Activated naive CD4-positive, alpha-beta T cell treated with anti-CD3 and anti-CD28 coated beads, Interleukin-2, amount 10 ng/mL, durations not matched to agents 7 days and 5 days (primary cell): ENCODE measurements around the gene SORCS2.

ENCODE experiments used
- CTCF ChIA-PET: fragments of 350-600 bp; sonication (Branson Sonifier 250); formaldehyde crosslinking; loops from one replicate; lab custom pipeline; 2021; ENCODE audit warnings: antibody characterized with exemption; lab: Charles Lee
- DNase-seq: peaks from one replicate; pipeline ENCODE4 v3.0.0-alpha.2; 2020
- H3K27ac Mint-ChIP-seq: one replicate; pipeline ENCODE4 v1.8.0; 2021; ENCODE audit warnings: mild to moderate bottlenecking, moderate library complexity, mixed read lengths
- H3K27me3 Mint-ChIP-seq: one replicate; pipeline ENCODE4 v1.8.0; 2021; ENCODE audit warnings: mild to moderate bottlenecking, mixed read lengths
- H3K36me3 Mint-ChIP-seq: one replicate; pipeline ENCODE4 v1.8.0; 2021; ENCODE audit warnings: mixed read lengths
- H3K4me1 Mint-ChIP-seq: one replicate; pipeline ENCODE4 v1.8.0; 2021; ENCODE audit warnings: mixed read lengths
- H3K4me3 Mint-ChIP-seq: one replicate; pipeline ENCODE4 v1.8.0; 2021; ENCODE audit warnings: mild to moderate bottlenecking, moderate library complexity, mixed read lengths
- H3K9me3 Mint-ChIP-seq: one replicate; pipeline ENCODE4 v1.8.0; 2021; ENCODE audit warnings: mixed read lengths

Gene SORCS2

GRCh38 chr4:7351014-7351413 lies 158.7 kb downstream of the SORCS2 start:
- Mint-ChIP-seq H3K27me3 (no peaks in the 10 kb centered on the region), H3K4me1 (no peaks in the 10 kb centered on the region), H3K27ac (no peak overlapping the region), H3K9me3 (peaks cover 3% of the 10 kb centered on the region), H3K36me3 (no peaks in the 10 kb centered on the region), H3K4me3 (no peak overlapping the region)
- CTCF ChIA-PET: no interaction called here
- no peak for DNase-seq

- no peak for DNase-seq
- H3K27me3 Mint-ChIP-seq: no peaks in the 10 kb centered on the region
- no peak overlapping the region for H3K27ac Mint-ChIP-seq
- H3K4me1 Mint-ChIP-seq: no peaks in the 10 kb centered on the region
- no peaks in the 10 kb centered on the region for H3K36me3 Mint-ChIP-seq
- CTCF ChIA-PET: no interaction called here
- no peaks in the 10 kb centered on the region for H3K9me3 Mint-ChIP-seq
- no peak overlapping the region for H3K4me3 Mint-ChIP-seq
Measured at GRCh38 chr4:7352486-7352885, 160.1 kb downstream of the SORCS2 start.

- no peak overlapping the region for H3K4me3 Mint-ChIP-seq
- H3K9me3 Mint-ChIP-seq: no peaks in the 10 kb centered on the region
- CTCF ChIA-PET: no interaction called here
- H3K4me1 Mint-ChIP-seq: no peaks in the 10 kb centered on the region
- H3K27me3 Mint-ChIP-seq: no peaks in the 10 kb centered on the region
- no peaks in the 10 kb centered on the region for H3K36me3 Mint-ChIP-seq
- DNase-seq: no peak
- H3K27ac Mint-ChIP-seq: no peak overlapping the region
Measured at GRCh38 chr4:7353046-7353790, 160.9 kb downstream of the SORCS2 start.

- Mint-ChIP-seq H3K9me3 (no peaks in the 10 kb centered on the region), H3K27ac (no peak overlapping the region), H3K36me3 (no peaks in the 10 kb centered on the region), H3K27me3 (no peaks in the 10 kb centered on the region), H3K4me3 (no peak overlapping the region), H3K4me1 (no peaks in the 10 kb centered on the region)
- no peak for DNase-seq
- CTCF ChIA-PET: interaction anchor here (1.0 kb wide), 1 partner anchor 18 kb away, joined by 3 read pairs; no protein-coding TSS in a partner anchor
Measured at GRCh38 chr4:7353846-7354610, 161.7 kb downstream of the SORCS2 start.

GRCh38 chr4:7354927-7355326 lies 162.6 kb downstream of the SORCS2 start:
- Mint-ChIP-seq H3K36me3 (no peaks in the 10 kb centered on the region), H3K9me3 (no peaks in the 10 kb centered on the region), H3K4me3 (no peak overlapping the region), H3K27me3 (no peaks in the 10 kb centered on the region), H3K27ac (no peak overlapping the region), H3K4me1 (no peaks in the 10 kb centered on the region)
- no peak for DNase-seq
- CTCF ChIA-PET: interaction anchor here (1.0 kb wide), 1 partner anchor 19 kb away, joined by 3 read pairs; no protein-coding TSS in a partner anchor

GRCh38 chr4:7355795-7356194 lies 163.5 kb downstream of the SORCS2 start:
- Mint-ChIP-seq H3K36me3 (no peaks in the 10 kb centered on the region), H3K27me3 (no peaks in the 10 kb centered on the region), H3K4me1 (no peaks in the 10 kb centered on the region), H3K4me3 (no peak overlapping the region), H3K9me3 (no peaks in the 10 kb centered on the region), H3K27ac (no peak overlapping the region)
- CTCF ChIA-PET: no interaction called here
- no peak for DNase-seq

- Mint-ChIP-seq H3K9me3 (no peaks in the 10 kb centered on the region), H3K27me3 (no peaks in the 10 kb centered on the region), H3K4me1 (no peaks in the 10 kb centered on the region), H3K36me3 (no peaks in the 10 kb centered on the region), H3K27ac (no peak overlapping the region), H3K4me3 (no peak overlapping the region)
- DNase-seq: no peak
- CTCF ChIA-PET: no interaction called here
Measured at GRCh38 chr4:7356667-7357310, 164.5 kb downstream of the SORCS2 start.

GRCh38 chr4:7357323-7357722 lies 165.0 kb downstream of the SORCS2 start:
- H3K36me3 Mint-ChIP-seq: no peaks in the 10 kb centered on the region
- no peaks in the 10 kb centered on the region for H3K27me3 Mint-ChIP-seq
- CTCF ChIA-PET: no interaction called here

GRCh38 chr4:7358100-7358735 lies 165.9 kb downstream of the SORCS2 start:
- H3K9me3 Mint-ChIP-seq: no peaks in the 10 kb centered on the region
- no peak overlapping the region for H3K4me3 Mint-ChIP-seq
- H3K27me3 Mint-ChIP-seq: no peaks in the 10 kb centered on the region
- H3K4me1 Mint-ChIP-seq: no peaks in the 10 kb centered on the region
- CTCF ChIA-PET: interaction anchor here (1.4 kb wide), 1 partner anchor 9 kb away, joined by 3 read pairs; no protein-coding TSS in a partner anchor
- no peak for DNase-seq
- no peak overlapping the region for H3K27ac Mint-ChIP-seq
- H3K36me3 Mint-ChIP-seq: no peaks in the 10 kb centered on the region

More at GRCh38 chr4:7357323-7357722, 165.0 kb downstream of the SORCS2 start:
- H3K9me3 Mint-ChIP-seq: no peaks in the 10 kb centered on the region
- DNase-seq: no peak
- H3K27ac Mint-ChIP-seq: no peak overlapping the region
- H3K4me1 Mint-ChIP-seq: no peaks in the 10 kb centered on the region
- no peak overlapping the region for H3K4me3 Mint-ChIP-seq

GRCh38 chr4:7359400-7360062 lies 167.2 kb downstream of the SORCS2 start:
- Mint-ChIP-seq H3K27ac (no peak overlapping the region), H3K4me1 (no peaks in the 10 kb centered on the region), H3K4me3 (no peak overlapping the region), H3K36me3 (no peaks in the 10 kb centered on the region), H3K27me3 (no peaks in the 10 kb centered on the region), H3K9me3 (peaks cover 2% of the 10 kb centered on the region)
- CTCF ChIA-PET: interaction anchor here (1.4 kb wide), 1 partner anchor 8 kb away, joined by 3 read pairs; no protein-coding TSS in a partner anchor
- no peak for DNase-seq

- Mint-ChIP-seq H3K4me1 (no peaks in the 10 kb centered on the region), H3K4me3 (no peak overlapping the region), H3K9me3 (peaks cover 2% of the 10 kb centered on the region), H3K27ac (no peak overlapping the region), H3K36me3 (no peaks in the 10 kb centered on the region), H3K27me3 (no peaks in the 10 kb centered on the region)
- DNase-seq: no peak
- CTCF ChIA-PET: interaction anchor here (0.9 kb wide), 1 partner anchor 675 kb away, joined by 3 read pairs; no protein-coding TSS in a partner anchor
Measured at GRCh38 chr4:7360806-7361205, 168.5 kb downstream of the SORCS2 start.

GRCh38 chr4:7361280-7361895 lies 169.1 kb downstream of the SORCS2 start:
- CTCF ChIA-PET: interaction anchor here (0.9 kb wide), 1 partner anchor 674 kb away, joined by 3 read pairs; no protein-coding TSS in a partner anchor
- Mint-ChIP-seq H3K4me3 (no peak overlapping the region), H3K4me1 (no peaks in the 10 kb centered on the region), H3K27me3 (no peaks in the 10 kb centered on the region), H3K9me3 (peaks cover 2% of the 10 kb centered on the region), H3K27ac (no peak overlapping the region), H3K36me3 (no peaks in the 10 kb centered on the region)
- DNase-seq: no peak

GRCh38 chr4:7362341-7362740 lies 170.0 kb downstream of the SORCS2 start:
- Mint-ChIP-seq H3K9me3 (peaks cover 2% of the 10 kb centered on the region), H3K27ac (no peak overlapping the region), H3K27me3 (no peaks in the 10 kb centered on the region), H3K36me3 (no peaks in the 10 kb centered on the region), H3K4me3 (no peak overlapping the region), H3K4me1 (no peaks in the 10 kb centered on the region)
- DNase-seq: no peak
- CTCF ChIA-PET: no interaction called here
